Erythroblast (primary cell): ENCODE results near the gene CNTNAP5.

Experiments
- GATA1 ChIP-seq: IDR thresholded peaks from 2 replicates; pipeline ENCODE4 v1.6.1; 2011; ENCODE audit warnings: low read depth, mild to moderate bottlenecking, control low read depth, low read length, moderate library complexity
- POLR2A ChIP-seq: IDR thresholded peaks from 2 replicates; pipeline ENCODE4 v1.6.1; 2011; ENCODE audit warnings: mild to moderate bottlenecking, low read length

DNA sequence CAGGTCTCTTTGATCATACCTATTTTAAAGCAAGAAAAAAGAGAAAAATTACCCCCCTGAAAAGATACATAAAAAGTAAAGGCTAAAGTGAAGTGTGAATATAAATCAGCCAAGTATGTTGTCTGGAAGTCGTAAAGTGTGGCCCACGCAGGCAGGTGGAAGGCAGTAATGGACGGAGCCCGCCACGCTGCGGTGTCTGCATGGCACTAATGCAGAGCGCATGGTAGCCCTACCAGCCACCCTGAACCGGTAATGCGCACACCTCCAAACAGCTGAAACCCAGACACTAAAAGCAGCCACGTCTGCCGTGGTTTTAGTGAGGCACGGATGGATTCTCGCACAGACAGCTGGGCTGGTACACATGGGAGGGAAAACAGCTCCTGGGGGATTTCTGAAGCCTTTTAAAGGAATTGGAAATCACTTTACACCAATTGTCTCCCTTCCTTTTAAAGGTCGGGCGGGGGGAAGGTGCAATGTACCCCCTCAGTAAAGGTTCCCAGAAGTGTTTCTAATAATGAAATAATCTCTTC lies 615.2 kb downstream of the CNTNAP5 start:
- TF ChIP-seq POLR2A: no peak
- TF ChIP-seq GATA1: no peak
